ENCODE data around the gene LRRC8D.

- no peak for TF ChIP-seq SIN3A (IDR thresholded peaks at IDR 0.05; ENCODE audit: borderline replicate concordance, insufficient read depth, low read depth, low read length)
- TF ChIP-seq CTCF (IDR thresholded peaks at IDR 0.05): no peak
- no peak for TF ChIP-seq POLR2AphosphoS5 (IDR thresholded peaks at IDR 0.05; ENCODE audit: low read depth, low read length)
- TF ChIP-seq REST (IDR thresholded peaks at IDR 0.05; ENCODE audit: insufficient read depth in 1 of 2, low read depth in 2 of 2, low read length in 1 of 2): no peak
Observed at GRCh38 chr1:89829186-89829585, 8.4 kb downstream of the LRRC8D start.

All from Panc1 (cell line).